Naive thymus-derived CD8-positive, alpha-beta T cell (primary cell): ENCODE results near the gene NCAN. TPM values are rescaled to one million over a fixed set of nuclear protein-coding genes. Genes with fewer than 3 reads are reported as not detected.
"Not testable (repeated sequence)": the region's sequence is repeated elsewhere in the genome, so short reads cannot be mapped to it uniquely, and the experiment has no call there.

Source experiments
- ATAC-seq, 2 donors: fragments of 150-1000 bp; cut with Tn5 transposase in 1 of 2; sonication (Bioruptor Pico), chemical (Tn5 transposase) in 1 of 2; 1 replicate in 1 of 2; 2 replicates in 1 of 2; pipeline ENCODE4 v1.10.0; 2021; ENCODE audit warnings: mild to moderate bottlenecking in 2 of 2, moderate library complexity in 2 of 2
- POLR2A ChIA-PET: fragments of 350-600 bp; sonication (Branson Sonifier 250); formaldehyde crosslinking; loops from one replicate; lab custom pipeline; 2021; ENCODE audit warnings: antibody characterized with exemption; lab: Charles Lee
- DNase-seq, 10 donors: peaks; one replicate each; pipeline versions ENCODE4 v3.0.0 to v3.0.0-alpha.2; 2020 to 2022
- H3K27ac Mint-ChIP-seq, 10 donors: one replicate each; pipeline ENCODE4 v1.8.0; 2020 to 2022; ENCODE audit warnings: mild to moderate bottlenecking in 10 of 10, mixed read lengths in 10 of 10, moderate library complexity in 4 of 10, inconsistent platforms in 1 of 10
- H3K27me3 Mint-ChIP-seq, 5 donors: one replicate each; pipeline ENCODE4 v1.8.0; 2021 to 2022; ENCODE audit warnings: mixed read lengths in 5 of 5
- H3K36me3 Mint-ChIP-seq, 3 donors: one replicate each; pipeline ENCODE4 v1.8.0; 2020 to 2022; ENCODE audit warnings: mixed read lengths in 3 of 3, mild to moderate bottlenecking in 2 of 3, inconsistent platforms in 1 of 3
- H3K4me1 Mint-ChIP-seq, 4 donors: one replicate each; pipeline ENCODE4 v1.8.0; 2021 to 2022; ENCODE audit warnings: mixed read lengths in 4 of 4
- H3K4me3 Mint-ChIP-seq, 10 donors: one replicate each; pipeline ENCODE4 v1.8.0; 2020 to 2022; ENCODE audit warnings: mild to moderate bottlenecking in 10 of 10, mixed read lengths in 10 of 10, moderate library complexity in 6 of 10, inconsistent platforms in 1 of 10
- H3K9me3 Mint-ChIP-seq, 9 donors: one replicate each; pipeline ENCODE4 v1.8.0; 2020 to 2022; ENCODE audit warnings: mixed read lengths in 9 of 9, mild to moderate bottlenecking in 3 of 9, inconsistent platforms in 1 of 9, moderate library complexity in 1 of 9
- polyA plus RNA-seq, 3 donors: library from polyadenylated mRNA; unstranded; fragments of 300-500 nt; fragmentation: Illumina TruSeq; gene quantifications; one replicate each; pipeline ENCODE4 v1.2.3, GENCODE V29; 2021
- total RNA-seq, 8 experiments: library from RNA in 2 of 8; stranded (reverse) in 2 of 8; gene quantifications; one replicate each; pipeline ENCODE4 v1.2.3 and lab custom pipeline; 2021 to 2026

Gene NCAN
- total and polyA plus RNA-seq, 5 experiments from 2014 or later: not detected

GRCh38 chr19:19230999-19231398 is 19.2 kb downstream of the NCAN start:
- POLR2A ChIA-PET: no interaction called here
- peaks cover 0 to 30% (median 3%) of the 10 kb centered on the region in 9 donors for H3K9me3 Mint-ChIP-seq
- H3K4me3 Mint-ChIP-seq: no peak overlapping the region
- H3K27ac Mint-ChIP-seq: no peak overlapping the region
- no peak for ATAC-seq
- no peaks in the 10 kb centered on the region for H3K4me1 Mint-ChIP-seq
- H3K27me3 Mint-ChIP-seq: peaks cover 3 to 25% (median 16%) of the 10 kb centered on the region in 5 donors
- peaks cover 0 to 9% (median 6%) of the 10 kb centered on the region in 3 donors for H3K36me3 Mint-ChIP-seq
- DNase-seq: no peak

- ATAC-seq (no peak), DNase-seq (no peak)
- POLR2A ChIA-PET: no interaction called here
- Mint-ChIP-seq H3K4me3 (no peak overlapping the region), H3K4me1 (no peaks in the 10 kb centered on the region), H3K27me3 (peaks cover 6 to 22% (median 18%) of the 10 kb centered on the region in 5 donors), H3K27ac (no peak overlapping the region), H3K36me3 (peaks cover 0 to 13% (median 6%) of the 10 kb centered on the region in 3 donors), H3K9me3 (peaks cover 0 to 35% (median 7%) of the 10 kb centered on the region in 9 donors)
Observed at GRCh38 chr19:19232261-19232721, 20.5 kb downstream of the NCAN start.

- Mint-ChIP-seq H3K4me1 (no peaks in the 10 kb centered on the region), H3K27ac (no peak overlapping the region), H3K9me3 (peaks cover 0 to 36% (median 7%) of the 10 kb centered on the region in 9 donors), H3K27me3 (peaks cover 6 to 25% (median 18%) of the 10 kb centered on the region in 5 donors), H3K36me3 (peaks cover 0 to 17% (median 6%) of the 10 kb centered on the region in 3 donors), H3K4me3 (no peak overlapping the region)
- POLR2A ChIA-PET: no interaction called here
- DNase-seq (no peak), ATAC-seq (no peak)
Observed at GRCh38 chr19:19234220-19234816, 22.6 kb downstream of the NCAN start.

GRCh38 chr19:19236173-19236572 is 24.4 kb downstream of the NCAN start:
- Mint-ChIP-seq H3K27me3 (peaks cover 9 to 36% (median 25%) of the 10 kb centered on the region in 5 donors), H3K9me3 (peaks cover 0 to 36% (median 7%) of the 10 kb centered on the region in 9 donors)
- no peak for ATAC-seq

GRCh38 chr19:19238126-19238894 is 26.6 kb downstream of the NCAN start:
- no peak overlapping the region for H3K27ac Mint-ChIP-seq
- peaks cover 0 to 30% (median 7%) of the 10 kb centered on the region in 9 donors for H3K9me3 Mint-ChIP-seq
- H3K4me3 Mint-ChIP-seq: no peak overlapping the region
- no peak for ATAC-seq
- no peak for DNase-seq
- POLR2A ChIA-PET: no interaction called here
- no peaks in the 10 kb centered on the region for H3K4me1 Mint-ChIP-seq
- peaks cover 9 to 34% (median 22%) of the 10 kb centered on the region in 5 donors for H3K27me3 Mint-ChIP-seq
- peaks cover 0 to 16% (median 6%) of the 10 kb centered on the region in 3 donors for H3K36me3 Mint-ChIP-seq

More at GRCh38 chr19:19236173-19236572, 24.4 kb downstream of the NCAN start:
- POLR2A ChIA-PET: no interaction called here
- Mint-ChIP-seq H3K4me1 (no peaks in the 10 kb centered on the region), H3K36me3 (peaks cover 0 to 17% (median 6%) of the 10 kb centered on the region in 3 donors), H3K4me3 (no peak overlapping the region), H3K27ac (no peak overlapping the region)
- no peak for DNase-seq

GRCh38 chr19:19239675-19240074 is 27.9 kb downstream of the NCAN start:
- POLR2A ChIA-PET: no interaction called here
- peaks cover 0 to 16% (median 7%) of the 10 kb centered on the region in 9 donors for H3K9me3 Mint-ChIP-seq
- peaks cover 0 to 10% (median 0%) of the 10 kb centered on the region in 3 donors for H3K36me3 Mint-ChIP-seq
- H3K4me3 Mint-ChIP-seq: no peak overlapping the region
- H3K4me1 Mint-ChIP-seq: no peaks in the 10 kb centered on the region
- peaks cover 9 to 36% (median 22%) of the 10 kb centered on the region in 5 donors for H3K27me3 Mint-ChIP-seq
- no peak overlapping the region for H3K27ac Mint-ChIP-seq
- DNase-seq (no peak), ATAC-seq (no peak)

- H3K36me3 Mint-ChIP-seq: peaks cover 0 to 10% (median 0%) of the 10 kb centered on the region in 3 donors
- no peak overlapping the region for H3K4me3 Mint-ChIP-seq
- peaks cover 9 to 36% (median 22%) of the 10 kb centered on the region in 5 donors for H3K27me3 Mint-ChIP-seq
- H3K27ac Mint-ChIP-seq: no peak overlapping the region
- POLR2A ChIA-PET: no interaction called here
- peaks cover 0 to 12% (median 7%) of the 10 kb centered on the region in 9 donors for H3K9me3 Mint-ChIP-seq
- ATAC-seq (no peak), DNase-seq (no peak)
- no peaks in the 10 kb centered on the region for H3K4me1 Mint-ChIP-seq
Observed at GRCh38 chr19:19240476-19240875, 28.7 kb downstream of the NCAN start.

- no peaks in the 10 kb centered on the region for H3K9me3 Mint-ChIP-seq
- no peaks in the 10 kb centered on the region for H3K4me1 Mint-ChIP-seq
- H3K27me3 Mint-ChIP-seq: peaks cover 24 to 51% (median 36%) of the 10 kb centered on the region in 5 donors
- POLR2A ChIA-PET: no interaction called here
- no peaks in the 10 kb centered on the region for H3K36me3 Mint-ChIP-seq
- H3K4me3 Mint-ChIP-seq: no peak overlapping the region
- ATAC-seq: no peak
- no peak for DNase-seq
- H3K27ac Mint-ChIP-seq: peak overlapping the region in 1 of 10 donors; percentile 60
Observed at GRCh38 chr19:19250196-19250801, 38.5 kb downstream of the NCAN start.

- ATAC-seq, DNase-seq, H3K9me3 Mint-ChIP-seq, H3K4me1 Mint-ChIP-seq, H3K27ac Mint-ChIP-seq, H3K4me3 Mint-ChIP-seq, H3K36me3 Mint-ChIP-seq, POLR2A ChIA-PET: not testable (repeated sequence)
- H3K27me3 Mint-ChIP-seq: peaks cover 35 to 73% (median 48%) of the 10 kb centered on the region in 5 donors
Observed at GRCh38 chr19:19253409-19253808, 41.7 kb downstream of the NCAN start.

GRCh38 chr19:19256072-19256969 is 44.6 kb downstream of the NCAN start:
- POLR2A ChIA-PET: no interaction called here
- Mint-ChIP-seq H3K36me3 (peaks cover 0 to 5% (median 0%) of the 10 kb centered on the region in 3 donors), H3K4me1 (peaks cover 0 to 12% (median 4%) of the 10 kb centered on the region in 4 donors), H3K27me3 (peaks cover 34 to 79% (median 47%) of the 10 kb centered on the region in 5 donors), H3K9me3 (peaks cover 0 to 3% (median 0%) of the 10 kb centered on the region in 9 donors), H3K27ac (no peak overlapping the region), H3K4me3 (peak overlapping the region in 1 of 10 donors; percentile 29)
- no peak for ATAC-seq
- DNase-seq: no peak

- H3K27me3 Mint-ChIP-seq: peaks cover 33 to 78% (median 44%) of the 10 kb centered on the region in 5 donors
- DNase-seq: no peak
- no peak for ATAC-seq
- H3K27ac Mint-ChIP-seq: no peak overlapping the region
- POLR2A ChIA-PET: no interaction called here
- peaks cover 4 to 16% (median 9%) of the 10 kb centered on the region in 4 donors for H3K4me1 Mint-ChIP-seq
- H3K9me3 Mint-ChIP-seq: peaks cover 0 to 3% (median 0%) of the 10 kb centered on the region in 9 donors
- peaks cover 0 to 5% (median 0%) of the 10 kb centered on the region in 3 donors for H3K36me3 Mint-ChIP-seq
- H3K4me3 Mint-ChIP-seq: no peak overlapping the region
Observed at GRCh38 chr19:19257137-19257536, 45.4 kb downstream of the NCAN start.
